ENCODE measurements around the gene CEP68. TPM values are rescaled to one million over a fixed set of nuclear protein-coding genes. Genes with fewer than 3 reads are reported as not detected.

CEP68 gene
- total RNA-seq, 1 experiment from 2014 or later, result 11.2 TPM

DNA sequence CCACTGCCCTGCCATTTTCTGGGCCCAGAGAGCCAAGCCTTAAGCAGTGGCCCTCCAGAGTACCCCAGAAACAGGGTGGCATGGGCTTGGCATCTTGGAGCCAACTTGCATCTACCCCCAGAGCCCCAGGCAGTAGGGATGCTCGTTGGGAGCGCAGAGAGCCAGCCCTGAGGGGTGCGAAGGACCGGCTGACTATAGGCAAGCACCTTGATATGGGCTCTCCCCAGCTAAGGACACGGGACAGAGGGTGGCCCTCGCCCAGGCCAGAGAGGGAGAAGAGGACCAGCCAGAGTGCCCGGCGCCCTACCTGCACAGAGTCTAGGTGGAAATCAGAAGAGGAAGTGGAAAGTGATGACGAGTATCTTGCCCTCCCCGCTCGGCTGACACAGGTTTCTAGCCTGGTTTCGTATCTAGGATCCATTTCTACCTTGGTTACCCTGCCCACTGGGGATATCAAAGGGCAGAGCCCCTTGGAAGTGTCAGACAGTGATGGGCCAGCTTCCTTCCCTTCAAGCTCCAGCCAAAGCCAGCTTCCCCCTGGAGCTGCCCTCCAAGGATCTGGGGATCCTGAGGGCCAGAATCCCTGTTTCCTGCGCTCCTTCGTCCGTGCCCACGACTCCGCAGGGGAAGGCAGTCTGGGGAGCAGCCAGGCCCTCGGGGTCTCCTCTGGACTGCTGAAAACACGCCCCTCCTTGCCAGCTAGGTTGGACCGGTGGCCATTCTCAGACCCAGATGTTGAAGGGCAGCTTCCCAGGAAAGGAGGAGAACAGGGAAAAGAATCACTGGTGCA, 16.2 kb downstream of the CEP68 start:
- H2AFZ ChIP-seq (ENCODE audit: low read depth, low read length, poor library complexity, severe bottlenecking), result no peak overlapping the region
- ChIA-PET POLR2A (no interaction called here), CTCF (no interaction called here)

DNA sequence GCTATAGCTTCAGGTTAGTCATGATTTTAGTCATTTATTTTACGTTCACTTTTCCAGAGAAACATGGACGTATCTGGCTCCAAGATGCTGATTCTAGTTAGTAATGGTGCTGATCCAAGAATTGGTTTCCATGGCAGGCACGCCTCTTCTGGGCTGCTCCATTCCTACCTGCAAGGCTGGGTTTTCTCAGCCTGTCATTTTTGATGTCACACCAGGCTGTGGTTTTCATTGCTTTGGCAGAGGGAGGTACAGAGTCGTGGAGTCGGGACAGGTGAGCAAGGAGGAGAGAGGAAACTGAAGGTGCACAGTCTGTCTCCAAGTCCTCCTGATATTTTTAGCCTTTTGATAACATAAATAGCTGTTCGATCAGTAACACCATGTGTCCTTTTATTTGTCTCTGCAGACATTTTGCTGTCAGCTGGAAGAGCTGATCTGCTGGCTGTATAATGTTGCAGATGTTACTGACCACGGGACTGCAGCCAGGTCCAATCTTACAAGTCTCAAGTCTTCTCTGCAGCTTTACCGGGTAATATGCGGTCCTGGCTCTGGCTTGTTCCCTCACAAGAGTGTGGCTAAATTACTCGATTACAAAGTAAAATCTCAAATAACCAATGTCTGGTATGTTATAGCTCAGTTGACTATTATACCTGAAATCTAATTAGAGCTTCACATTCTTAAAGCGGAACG, 17.8 kb downstream of the CEP68 start:
- Histone ChIP-seq H3K9me3 (ENCODE audit: control insufficient read depth in 1 of 2, insufficient read depth in 1 of 2, low read depth in 1 of 2, low read length in 2 of 2) (no peaks in the 10 kb centered on the region), H3K9ac (ENCODE audit: low read length) (no peak overlapping the region), H4K20me1 (ENCODE audit: insufficient read depth) (no peaks in the 10 kb centered on the region), H2AFZ (ENCODE audit: low read depth, low read length, poor library complexity, severe bottlenecking) (no peak overlapping the region), H3K4me3 (replicated peaks in 1 of 2; ENCODE audit: low read depth in 1 of 2, low read length in 2 of 2) (no peak overlapping the region), H3K36me3 (ENCODE audit: control insufficient read depth in 1 of 2, insufficient read depth in 2 of 2, low read length in 2 of 2) (peaks cover 7 to 15% of the 10 kb centered on the region in 2 experiments; a peak in 3 of 4 replicates), H3K79me2 (ENCODE audit: insufficient read depth, low read length) (no peaks in the 10 kb centered on the region), H3K27ac (ENCODE audit: low read depth, low read length) (no peak overlapping the region), H3K9me2 (ENCODE audit: insufficient read depth) (no peaks in the 10 kb centered on the region), H3K27me3 (ENCODE audit: insufficient read depth, low read length) (no peaks in the 10 kb centered on the region), H3K4me1 (ENCODE audit: control insufficient read depth in 1 of 2, insufficient read depth in 2 of 2, low read length in 2 of 2) (peaks cover 21 to 36% of the 10 kb centered on the region in 2 experiments), H3K4me2 (ENCODE audit: low read length) (no peak overlapping the region)
- DNase-seq (ENCODE audit: low read depth, low spot score), result no peak
- ATAC-seq, result no peak
- RAD21 ChIA-PET (ENCODE audit: low non-redundant PET in 1 of 2, low total read pairs in 2 of 2, uncharacterized antibody in 2 of 2, unreplicated experiment in 2 of 2), result no interaction called here
- POLR2A ChIA-PET, result no interaction called here
- CTCF ChIA-PET, result interaction anchor here (2.0 kb wide), 1 partner anchor 95 kb away, joined by 4 read pairs; no protein-coding TSS in a partner anchor
- intact Hi-C loops (cut with micrococcal nuclease), result no loop called here
- BruUV-seq (replicated peaks), result no TSS peak
- TF ChIP-seq, protein P1, sequence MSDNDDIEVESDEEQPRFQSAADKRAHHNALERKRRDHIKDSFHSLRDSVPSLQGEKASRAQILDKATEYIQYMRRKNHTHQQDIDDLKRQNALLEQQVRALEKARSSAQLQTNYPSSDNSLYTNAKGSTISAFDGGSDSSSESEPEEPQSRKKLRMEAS (IDR thresholded peaks at IDR 0.05), result no peak
- TF ChIP-seq SIN3A (IDR thresholded peaks at IDR 0.05; ENCODE audit: low read depth) (no peak), YY1 (IDR thresholded peaks at IDR 0.05; ENCODE audit: extremely low read depth, insufficient replicate concordance, low read depth, low read length) (no peak), SP1 (IDR thresholded peaks at IDR 0.05; ENCODE audit: low read depth) (no peak), FOSL1 (IDR thresholded peaks at IDR 0.05; ENCODE audit: low read depth) (no peak), CBX3 (IDR thresholded peaks at IDR 0.05; ENCODE audit: low read depth) (no peak), POLR2A (IDR thresholded peaks at IDR 0.05; ENCODE audit: borderline replicate concordance, extremely low read depth, insufficient read depth, insufficient read length) (no peak), RAD21 (IDR thresholded peaks at IDR 0.05; ENCODE audit: low read depth) (no peak), POLR2AphosphoS5 (IDR thresholded peaks at IDR 0.05; ENCODE audit: low read depth, low read length) (no peak)
- TF ChIP-seq, protein P2, sequence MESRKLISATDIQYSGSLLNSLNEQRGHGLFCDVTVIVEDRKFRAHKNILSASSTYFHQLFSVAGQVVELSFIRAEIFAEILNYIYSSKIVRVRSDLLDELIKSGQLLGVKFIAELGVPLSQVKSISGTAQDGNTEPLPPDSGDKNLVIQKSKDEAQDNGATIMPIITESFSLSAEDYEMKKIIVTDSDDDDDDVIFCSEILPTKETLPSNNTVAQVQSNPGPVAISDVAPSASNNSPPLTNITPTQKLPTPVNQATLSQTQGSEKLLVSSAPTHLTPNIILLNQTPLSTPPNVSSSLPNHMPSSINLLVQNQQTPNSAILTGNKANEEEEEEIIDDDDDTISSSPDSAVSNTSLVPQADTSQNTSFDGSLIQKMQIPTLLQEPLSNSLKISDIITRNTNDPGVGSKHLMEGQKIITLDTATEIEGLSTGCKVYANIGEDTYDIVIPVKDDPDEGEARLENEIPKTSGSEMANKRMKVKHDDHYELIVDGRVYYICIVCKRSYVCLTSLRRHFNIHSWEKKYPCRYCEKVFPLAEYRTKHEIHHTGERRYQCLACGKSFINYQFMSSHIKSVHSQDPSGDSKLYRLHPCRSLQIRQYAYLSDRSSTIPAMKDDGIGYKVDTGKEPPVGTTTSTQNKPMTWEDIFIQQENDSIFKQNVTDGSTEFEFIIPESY (IDR thresholded peaks at IDR 0.05; ENCODE audit: extremely low read depth, insufficient replicate concordance, low read length), result no peak
- TF ChIP-seq, protein P3, sequence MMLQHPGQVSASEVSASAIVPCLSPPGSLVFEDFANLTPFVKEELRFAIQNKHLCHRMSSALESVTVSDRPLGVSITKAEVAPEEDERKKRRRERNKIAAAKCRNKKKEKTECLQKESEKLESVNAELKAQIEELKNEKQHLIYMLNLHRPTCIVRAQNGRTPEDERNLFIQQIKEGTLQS (IDR thresholded peaks at IDR 0.05), result no peak

More for the DNA sequence above, 16.2 kb downstream of the CEP68 start:
- Histone ChIP-seq H3K4me2 (ENCODE audit: low read length) (no peak overlapping the region), H4K20me1 (ENCODE audit: insufficient read depth) (no peaks in the 10 kb centered on the region), H3K9me3 (ENCODE audit: control insufficient read depth in 1 of 2, insufficient read depth in 1 of 2, low read depth in 1 of 2, low read length in 2 of 2) (no peaks in the 10 kb centered on the region), H3K27me3 (ENCODE audit: insufficient read depth, low read length) (no peaks in the 10 kb centered on the region), H3K9me2 (ENCODE audit: insufficient read depth) (no peaks in the 10 kb centered on the region), H3K4me3 (replicated peaks in 1 of 2; ENCODE audit: low read depth in 1 of 2, low read length in 2 of 2) (no peak overlapping the region), H3K79me2 (ENCODE audit: insufficient read depth, low read length) (no peaks in the 10 kb centered on the region), H3K36me3 (ENCODE audit: control insufficient read depth in 1 of 2, insufficient read depth in 2 of 2, low read length in 2 of 2) (0 out of 4 replicates have a peak, but pooled peaks cover 2 to 7% of the 10 kb centered on the region in 2 experiments), H3K27ac (ENCODE audit: low read depth, low read length) (no peak overlapping the region), H3K9ac (ENCODE audit: low read length) (no peak overlapping the region), H3K4me1 (ENCODE audit: control insufficient read depth in 1 of 2, insufficient read depth in 2 of 2, low read length in 2 of 2) (peaks cover 29 to 53% of the 10 kb centered on the region in 2 experiments)
- TF ChIP-seq POLR2A (IDR thresholded peaks at IDR 0.05; ENCODE audit: borderline replicate concordance, extremely low read depth, insufficient read depth, insufficient read length) (no peak), EZH2phosphoT487 (IDR thresholded peaks at IDR 0.05; ENCODE audit: borderline replicate concordance) (no peak)
- TF ChIP-seq, protein P2 (IDR thresholded peaks at IDR 0.05; ENCODE audit: extremely low read depth, insufficient replicate concordance, low read length), result no peak
- intact Hi-C loops (cut with micrococcal nuclease), result no loop called here
- RAD21 ChIA-PET (ENCODE audit: low non-redundant PET in 1 of 2, low total read pairs in 2 of 2, uncharacterized antibody in 2 of 2, unreplicated experiment in 2 of 2), result no interaction called here
- DNase-seq (ENCODE audit: low read depth, low spot score), result no peak
- BruUV-seq (replicated peaks), result no TSS peak
- no peak for ATAC-seq
